DND-41 (cell line): ENCODE measurements around the gene OR51S1.
"Not testable (repeated sequence)": the region's sequence is repeated elsewhere in the genome, so short reads cannot be mapped to it uniquely, and the experiment has no call there.

Experiments used
- ATAC-seq: fragments of 200-7000 bp; cut with Tn5 transposase; 3 replicates; pipeline ENCODE4 v1.9.1; 2021; ENCODE audit warnings: low read depth; ENCODE audit not compliant: insufficient read depth
- DNase-seq: peaks from one replicate; pipeline ENCODE4 v3.0.0-alpha.2; 2020
- H2AFZ ChIP-seq: 2 replicates; pipeline ENCODE4 v1.6.0; 2012; ENCODE audit warnings: low read depth, low read length
- H3K27ac ChIP-seq: 2 replicates; pipeline ENCODE4 v1.5.1; 2012; ENCODE audit warnings: low read length, inconsistent platforms
- H3K27me3 ChIP-seq: fragments of 200-600 bp; sonication (generic); 2 replicates; pipeline ENCODE4 v1.6.0; 2012; ENCODE audit warnings: low read length, mild to moderate bottlenecking, inconsistent platforms; ENCODE audit not compliant: insufficient read depth, poor library complexity
- H3K36me3 ChIP-seq: 2 replicates; pipeline ENCODE4 v1.5.1; 2012; ENCODE audit warnings: low read length, inconsistent platforms; ENCODE audit not compliant: insufficient read depth
- H3K4me1 ChIP-seq: 2 replicates; pipeline ENCODE4 v1.5.1; 2012; ENCODE audit warnings: mild to moderate bottlenecking, low read length; ENCODE audit not compliant: insufficient read depth
- H3K4me2 ChIP-seq: 2 replicates; pipeline ENCODE4 v1.6.0; 2012; ENCODE audit warnings: mild to moderate bottlenecking, moderate library complexity, low read length, inconsistent platforms; ENCODE audit not compliant: insufficient read depth
- H3K4me3 ChIP-seq, 2 experiments: fragments of 200-600 bp in 1 of 2; shearing (Covaris generic) in 1 of 2; 2 replicates each; pipeline ENCODE4 v1.5.1; 2012 to 2016; ENCODE audit warnings: inconsistent platforms in 2 of 2, low read length in 2 of 2, mild to moderate bottlenecking in 2 of 2, low read depth in 1 of 2, moderate library complexity in 1 of 2
- H3K79me2 ChIP-seq: 2 replicates; pipeline ENCODE4 v1.6.0; 2012; ENCODE audit warnings: low read length, inconsistent platforms; ENCODE audit not compliant: insufficient read depth
- H3K9ac ChIP-seq: 2 replicates; pipeline ENCODE4 v1.6.0; 2012; ENCODE audit warnings: low read depth, mild to moderate bottlenecking, inconsistent platforms, low read length, moderate library complexity
- H3K9me3 ChIP-seq: 2 replicates; pipeline ENCODE4 v1.5.1; 2012; ENCODE audit warnings: low read length, moderate library complexity, mild to moderate bottlenecking, inconsistent platforms; ENCODE audit not compliant: insufficient read depth, severe bottlenecking
- H4K20me1 ChIP-seq: 2 replicates; pipeline ENCODE4 v1.6.0; 2012; ENCODE audit warnings: low read length; ENCODE audit not compliant: insufficient read depth
- CTCF ChIP-seq: IDR thresholded peaks from 2 replicates; pipeline ENCODE4 v1.5.1; 2012; ENCODE audit warnings: borderline replicate concordance, low read length, moderate library complexity, mild to moderate bottlenecking; ENCODE audit not compliant: poor library complexity, severe bottlenecking; ENCODE audit errors: extremely low read depth
- EZH2 ChIP-seq: IDR thresholded peaks from 3 replicates; pipeline ENCODE4 v1.6.1; 2012; ENCODE audit warnings: borderline replicate concordance, low read depth, mild to moderate bottlenecking, moderate library complexity, low read length, inconsistent platforms; ENCODE audit not compliant: severe bottlenecking

Gene OR51S1

GRCh38 chr11:4821021-4821420, 28.0 kb downstream of the OR51S1 start, which contains the start of gene OR51F2:
OR51F2 (plus strand) TSS chr11:4821321; CDS start chr11:4821422, 101 bp downstream.
- DNase-seq (no peak), ATAC-seq (no peak)
- H3K4me1 ChIP-seq = no peaks in the 10 kb centered on the region
- no peaks in the 10 kb centered on the region for H4K20me1 ChIP-seq
- TF ChIP-seq EZH2 (no peak), CTCF (no peak)
- H3K27me3 ChIP-seq = no peaks in the 10 kb centered on the region
- no peak within 1 kb of the TSS for H3K4me3 ChIP-seq
- no peaks in the 10 kb centered on the region for H3K79me2 ChIP-seq
- no peak within 1 kb of the TSS for H3K4me2 ChIP-seq
- H2AFZ ChIP-seq = no peak within 1 kb of the TSS
- no peak within 1 kb of the TSS for H3K9ac ChIP-seq
- H3K9me3 ChIP-seq = no peaks in the 10 kb centered on the region
- no peak within 1 kb of the TSS for H3K27ac ChIP-seq
- H3K36me3 ChIP-seq = no peaks in the 10 kb centered on the region

- H3K27me3 ChIP-seq = peaks cover 2% of the 10 kb centered on the region
- H3K36me3 ChIP-seq = no peaks in the 10 kb centered on the region
- H4K20me1 ChIP-seq = no peaks in the 10 kb centered on the region
- ATAC-seq = no peak
- H3K4me3 ChIP-seq = no peak overlapping the region
- no peak overlapping the region for H3K4me2 ChIP-seq
- no peaks in the 10 kb centered on the region for H3K4me1 ChIP-seq
- H3K9ac ChIP-seq = no peak overlapping the region
- H3K9me3 ChIP-seq = no peaks in the 10 kb centered on the region
- no peaks in the 10 kb centered on the region for H3K79me2 ChIP-seq
- no peak for DNase-seq
- no peak overlapping the region for H2AFZ ChIP-seq
- H3K27ac ChIP-seq = no peak overlapping the region
- no peak for TF ChIP-seq CTCF
- no peak for TF ChIP-seq EZH2
Measured at GRCh38 chr11:4809246-4809645, 39.8 kb downstream of the OR51S1 start.

- Histone ChIP-seq H3K79me2 (no peaks in the 10 kb centered on the region), H3K4me2 (no peak overlapping the region), H3K27me3 (no peaks in the 10 kb centered on the region), H3K4me1 (no peaks in the 10 kb centered on the region), H3K27ac (no peak overlapping the region), H3K4me3 (no peak overlapping the region), H4K20me1 (no peaks in the 10 kb centered on the region), H3K9ac (no peak overlapping the region), H3K36me3 (no peaks in the 10 kb centered on the region), H3K9me3 (no peaks in the 10 kb centered on the region), H2AFZ (no peak overlapping the region)
- DNase-seq (no peak), ATAC-seq (no peak)
- TF ChIP-seq CTCF (no peak), EZH2 (no peak)
Measured at GRCh38 chr11:4808476-4808875, 40.5 kb downstream of the OR51S1 start.

GRCh38 chr11:4804280-4804679, 44.7 kb downstream of the OR51S1 start, which contains the start of gene OR52R1:
OR52R1 (minus strand) TSS chr11:4804380; CDS start chr11:4804380, 0 bp downstream.
- H3K4me1 ChIP-seq = no peaks in the 10 kb centered on the region
- H4K20me1 ChIP-seq = no peaks in the 10 kb centered on the region
- no peaks in the 10 kb centered on the region for H3K36me3 ChIP-seq
- no peaks in the 10 kb centered on the region for H3K9me3 ChIP-seq
- H3K27ac ChIP-seq = no peak within 1 kb of the TSS
- TF ChIP-seq EZH2 (no peak), CTCF (no peak)
- H3K9ac ChIP-seq = no peak within 1 kb of the TSS
- no peaks in the 10 kb centered on the region for H3K79me2 ChIP-seq
- H3K4me2 ChIP-seq = no peak within 1 kb of the TSS
- no peak within 1 kb of the TSS for H2AFZ ChIP-seq
- no peaks in the 10 kb centered on the region for H3K27me3 ChIP-seq
- no peak for DNase-seq
- no peak within 1 kb of the TSS for H3K4me3 ChIP-seq
- ATAC-seq = no peak

- not testable (repeated sequence) for H3K4me3 ChIP-seq
Measured at GRCh38 chr11:4801316-4801715, 47.7 kb downstream of the OR51S1 start.

More at GRCh38 chr11:4801316-4801715, 47.7 kb downstream of the OR51S1 start:
- DNase-seq, H3K27me3 ChIP-seq, H3K36me3 ChIP-seq, H3K9me3 ChIP-seq, H3K4me1 ChIP-seq, H3K9ac ChIP-seq, ATAC-seq, H3K27ac ChIP-seq, H4K20me1 ChIP-seq, H3K79me2 ChIP-seq, H2AFZ ChIP-seq, H3K4me2 ChIP-seq: not testable (repeated sequence)
